HEK293 (cell line): ENCODE data around the gene CNTN4.

Experiments
- CTCF ChIA-PET: fragments of 350-600 bp; formaldehyde crosslinking; extraction: SDS; loops from one replicate; lab custom pipeline; 2021; ENCODE audit warnings: antibody characterized with exemption; lab: Yijun Ruan, JAX
- POLR2A ChIA-PET: fragments of 300-600 bp; formaldehyde crosslinking; extraction: SDS; loops from one replicate; lab custom pipeline; 2020; ENCODE audit warnings: antibody characterized with exemption, inconsistent platforms; lab: Yijun Ruan, JAX
- H3K27ac ChIP-seq: fragments of 200-500 bp; sonication (Bioruptor generic); 2 replicates; pipeline ENCODE4 v1.5.1; 2014; ENCODE audit warnings: low read depth, low read length, control low read depth, inconsistent platforms; ENCODE audit errors: extremely low read depth
- H3K36me3 ChIP-seq, 2 experiments: fragments of 200-500 bp in 1 of 2; sonication (Bioruptor generic) in 1 of 2; 1 replicate in 1 of 2; 2 replicates in 1 of 2; pipeline ENCODE4 v1.5.1; 2014 to 2017; ENCODE audit warnings: inconsistent platforms in 2 of 2, low read length in 2 of 2; ENCODE audit not compliant: control insufficient read depth in 2 of 2, insufficient read depth in 1 of 2
- H3K4me1 ChIP-seq: fragments of 200-500 bp; sonication (Bioruptor generic); 2 replicates; pipeline ENCODE4 v1.5.1; 2014; ENCODE audit warnings: mild to moderate bottlenecking, low read length, inconsistent platforms; ENCODE audit not compliant: control insufficient read depth, insufficient read depth
- H3K4me3 ChIP-seq: 2 replicates; pipeline ENCODE4 v1.5.1; 2011; ENCODE audit warnings: low read depth, mild to moderate bottlenecking, control low read depth, low read length, moderate library complexity
- H3K9me3 ChIP-seq: fragments of 200-500 bp; sonication (Bioruptor generic); 2 replicates; pipeline ENCODE4 v1.5.1; 2014; ENCODE audit warnings: low read depth, low read length, inconsistent platforms; ENCODE audit not compliant: control insufficient read depth, insufficient read depth
- KLF1 ChIP-seq: fragments of 450-650 bp; formaldehyde crosslinking; IDR thresholded peaks from 2 replicates; pipeline ENCODE4 v1.5.1; 2016; ENCODE audit warnings: missing biosample characterization, missing genetic modification characterization
- MZF1 ChIP-seq: fragments of 450-650 bp; formaldehyde crosslinking; IDR thresholded peaks from 2 replicates; pipeline ENCODE4 v1.5.1; 2017; ENCODE audit warnings: missing biosample characterization, missing genetic modification characterization, borderline replicate concordance
- SALL2 ChIP-seq: fragments of 450-650 bp; formaldehyde crosslinking; IDR thresholded peaks from 2 replicates; pipeline ENCODE4 v1.5.0; 2017; ENCODE audit warnings: missing biosample characterization, mild to moderate bottlenecking, missing genetic modification characterization, borderline replicate concordance
- SP2 ChIP-seq: fragments of 450-650 bp; formaldehyde crosslinking; IDR thresholded peaks from 2 replicates; pipeline ENCODE4 v1.5.1; 2016; ENCODE audit warnings: missing biosample characterization, missing genetic modification characterization
- TRIM28 ChIP-seq: IDR thresholded peaks from 2 replicates; pipeline ENCODE4 v1.6.1; 2011; ENCODE audit warnings: low read length, control low read depth, borderline replicate concordance
- ZBTB1 ChIP-seq: fragments of 450-650 bp; formaldehyde crosslinking; IDR thresholded peaks from 2 replicates; pipeline ENCODE4 v1.5.1; 2016; ENCODE audit warnings: missing biosample characterization, missing genetic modification characterization
- ZNF10 ChIP-seq: fragments of 450-650 bp; formaldehyde crosslinking; IDR thresholded peaks from 2 replicates; pipeline ENCODE4 v1.5.1; 2017; ENCODE audit warnings: missing biosample characterization, missing genetic modification characterization
- ZNF121 ChIP-seq: fragments of 450-650 bp; formaldehyde crosslinking; IDR thresholded peaks from 2 replicates; pipeline ENCODE4 v1.5.1; 2016; ENCODE audit warnings: missing biosample characterization, missing genetic modification characterization
- ZNF2 ChIP-seq: fragments of 450-650 bp; formaldehyde crosslinking; IDR thresholded peaks from 2 replicates; pipeline ENCODE4 v1.5.1; 2016; ENCODE audit warnings: missing biosample characterization, missing genetic modification characterization
- ZNF266 ChIP-seq: fragments of 450-650 bp; formaldehyde crosslinking; IDR thresholded peaks from 2 replicates; pipeline ENCODE4 v1.5.1; 2016; ENCODE audit warnings: missing biosample characterization, missing genetic modification characterization, low read depth
- ZNF37A ChIP-seq: fragments of 450-650 bp; IDR thresholded peaks from 2 replicates; pipeline ENCODE4 v1.5.1; 2018; ENCODE audit warnings: missing biosample characterization, missing genetic modification characterization
- ZNF660 ChIP-seq: fragments of 450-650 bp; IDR thresholded peaks from 2 replicates; pipeline ENCODE4 v1.5.1; 2018; ENCODE audit warnings: missing biosample characterization, mild to moderate bottlenecking, missing genetic modification characterization
- ZNF677 ChIP-seq: fragments of 450-650 bp; IDR thresholded peaks from 2 replicates; pipeline ENCODE4 v1.5.0; 2018; ENCODE audit warnings: missing biosample characterization, mild to moderate bottlenecking, missing genetic modification characterization, moderate library complexity
- ZNF791 ChIP-seq: fragments of 450-650 bp; formaldehyde crosslinking; IDR thresholded peaks from 2 replicates; pipeline ENCODE4 v1.5.1; 2016; ENCODE audit warnings: missing biosample characterization, missing genetic modification characterization
- ZSCAN16 ChIP-seq: fragments of 450-650 bp; formaldehyde crosslinking; IDR thresholded peaks from 2 replicates; pipeline ENCODE4 v1.5.1; 2016; ENCODE audit warnings: missing biosample characterization, missing genetic modification characterization
- TF ChIP-seq, protein P1 (sequence below): fragments of 450-650 bp; formaldehyde crosslinking; IDR thresholded peaks from 2 replicates; pipeline ENCODE4 v1.5.1; 2016; ENCODE audit warnings: missing biosample characterization, missing genetic modification characterization
- TF ChIP-seq, protein P2 (sequence below): fragments of 450-650 bp; formaldehyde crosslinking; IDR thresholded peaks from 2 replicates; pipeline ENCODE4 v1.5.1; 2017; ENCODE audit warnings: missing biosample characterization, missing genetic modification characterization
- TF ChIP-seq, protein P3 (sequence below): fragments of 450-650 bp; formaldehyde crosslinking; IDR thresholded peaks from 2 replicates; pipeline ENCODE4 v1.5.1; 2017; ENCODE audit warnings: missing biosample characterization, missing genetic modification characterization
- TF ChIP-seq, protein P4 (sequence below): fragments of 450-650 bp; formaldehyde crosslinking; IDR thresholded peaks from 2 replicates; pipeline ENCODE4 v1.5.1; 2017; ENCODE audit warnings: missing biosample characterization, missing genetic modification characterization

The CNTN4 gene

DNA sequence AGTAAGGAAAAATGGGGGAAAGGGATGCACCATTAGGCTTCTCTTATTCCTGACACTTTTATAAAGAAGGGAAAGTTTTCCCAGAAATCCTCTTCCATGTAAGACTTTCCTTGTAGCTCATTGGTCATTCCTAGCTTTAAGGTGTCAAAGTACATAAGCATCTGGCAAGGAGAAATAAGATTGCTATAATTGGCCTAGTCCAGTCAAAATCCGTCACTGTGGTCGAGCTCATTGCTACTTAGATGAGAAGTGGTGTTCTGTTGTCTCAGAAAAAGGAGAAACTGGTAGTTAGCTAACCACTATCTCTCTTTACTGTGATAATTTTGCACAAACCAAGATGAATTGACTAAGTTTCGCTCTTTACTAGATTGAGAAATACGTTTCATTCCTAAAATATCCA lies 370.1 kb downstream of the CNTN4 start:
- H3K36me3 ChIP-seq: no peaks in the 10 kb centered on the region
- ChIA-PET POLR2A (interaction anchor here (1.2 kb wide), 1 partner anchor 10 kb away, joined by 3 read pairs; no protein-coding TSS in a partner anchor), CTCF (no interaction called here)
- no peak overlapping the region for H3K4me3 ChIP-seq
- H3K4me1 ChIP-seq: no peaks in the 10 kb centered on the region
- no peak for TF ChIP-seq ZNF2 (tag by site-specific recombination)
- TF ChIP-seq ZNF121 (tag by site-specific recombination): no peak
- no peak for TF ChIP-seq ZSCAN16 (tag by site-specific recombination)
- H3K27ac ChIP-seq: no peak overlapping the region
- no peaks in the 10 kb centered on the region for H3K9me3 ChIP-seq

DNA sequence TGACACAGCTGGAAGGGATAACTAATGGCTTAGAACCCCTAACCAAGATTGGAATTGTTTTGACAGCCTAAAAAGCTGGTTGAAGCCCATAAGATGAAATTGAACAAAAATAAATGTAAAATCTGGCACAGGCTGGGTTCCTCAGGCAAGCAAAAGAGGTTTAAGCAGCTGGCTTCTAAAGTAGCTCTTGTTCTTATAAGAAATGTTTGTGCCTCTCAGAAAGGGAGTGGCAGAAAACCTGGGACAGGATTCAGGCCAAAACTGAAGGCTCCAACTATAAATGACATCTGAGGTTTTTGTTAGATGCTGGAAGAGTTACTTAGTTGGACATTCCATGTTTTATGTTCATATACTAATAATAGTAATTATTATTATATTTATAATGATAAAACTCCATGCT lies 378.3 kb downstream of the CNTN4 start:
- no peaks in the 10 kb centered on the region for H3K4me1 ChIP-seq
- H3K36me3 ChIP-seq: no peaks in the 10 kb centered on the region
- TF ChIP-seq ZNF37A (tag by site-specific recombination): no peak
- no peak for TF ChIP-seq TRIM28
- no peak for TF ChIP-seq ZNF266 (tag by site-specific recombination)
- TF ChIP-seq MZF1 (tag by site-specific recombination): no peak
- TF ChIP-seq, protein P1, sequence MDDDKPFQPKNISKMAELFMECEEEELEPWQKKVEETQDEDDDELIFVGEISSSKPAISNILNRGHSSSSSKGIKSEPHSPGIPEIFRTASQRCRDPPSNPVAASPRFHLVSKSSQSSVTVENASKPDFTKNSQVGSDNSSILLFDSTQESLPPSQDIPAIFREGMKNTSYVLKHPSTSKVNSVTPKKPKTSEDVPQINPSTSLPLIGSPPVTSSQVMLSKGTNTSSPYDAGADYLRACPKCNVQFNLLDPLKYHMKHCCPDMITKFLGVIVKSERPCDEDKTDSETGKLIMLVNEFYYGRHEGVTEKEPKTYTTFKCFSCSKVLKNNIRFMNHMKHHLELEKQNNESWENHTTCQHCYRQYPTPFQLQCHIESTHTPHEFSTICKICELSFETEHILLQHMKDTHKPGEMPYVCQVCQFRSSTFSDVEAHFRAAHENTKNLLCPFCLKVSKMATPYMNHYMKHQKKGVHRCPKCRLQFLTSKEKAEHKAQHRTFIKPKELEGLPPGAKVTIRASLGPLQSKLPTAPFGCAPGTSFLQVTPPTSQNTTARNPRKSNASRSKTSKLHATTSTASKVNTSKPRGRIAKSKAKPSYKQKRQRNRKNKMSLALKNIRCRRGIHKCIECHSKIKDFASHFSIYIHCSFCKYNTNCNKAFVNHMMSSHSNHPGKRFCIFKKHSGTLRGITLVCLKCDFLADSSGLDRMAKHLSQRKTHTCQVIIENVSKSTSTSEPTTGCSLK (tag by site-specific recombination): no peak
- no peak for TF ChIP-seq ZBTB1 (tag by site-specific recombination)
- TF ChIP-seq, protein P2, sequence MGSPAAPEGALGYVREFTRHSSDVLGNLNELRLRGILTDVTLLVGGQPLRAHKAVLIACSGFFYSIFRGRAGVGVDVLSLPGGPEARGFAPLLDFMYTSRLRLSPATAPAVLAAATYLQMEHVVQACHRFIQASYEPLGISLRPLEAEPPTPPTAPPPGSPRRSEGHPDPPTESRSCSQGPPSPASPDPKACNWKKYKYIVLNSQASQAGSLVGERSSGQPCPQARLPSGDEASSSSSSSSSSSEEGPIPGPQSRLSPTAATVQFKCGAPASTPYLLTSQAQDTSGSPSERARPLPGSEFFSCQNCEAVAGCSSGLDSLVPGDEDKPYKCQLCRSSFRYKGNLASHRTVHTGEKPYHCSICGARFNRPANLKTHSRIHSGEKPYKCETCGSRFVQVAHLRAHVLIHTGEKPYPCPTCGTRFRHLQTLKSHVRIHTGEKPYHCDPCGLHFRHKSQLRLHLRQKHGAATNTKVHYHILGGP (tag by site-specific recombination): no peak
- TF ChIP-seq, protein P3, sequence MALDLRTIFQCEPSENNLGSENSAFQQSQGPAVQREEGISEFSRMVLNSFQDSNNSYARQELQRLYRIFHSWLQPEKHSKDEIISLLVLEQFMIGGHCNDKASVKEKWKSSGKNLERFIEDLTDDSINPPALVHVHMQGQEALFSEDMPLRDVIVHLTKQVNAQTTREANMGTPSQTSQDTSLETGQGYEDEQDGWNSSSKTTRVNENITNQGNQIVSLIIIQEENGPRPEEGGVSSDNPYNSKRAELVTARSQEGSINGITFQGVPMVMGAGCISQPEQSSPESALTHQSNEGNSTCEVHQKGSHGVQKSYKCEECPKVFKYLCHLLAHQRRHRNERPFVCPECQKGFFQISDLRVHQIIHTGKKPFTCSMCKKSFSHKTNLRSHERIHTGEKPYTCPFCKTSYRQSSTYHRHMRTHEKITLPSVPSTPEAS (tag by site-specific recombination): no peak
- no peak for TF ChIP-seq ZNF677
- TF ChIP-seq, protein P4, sequence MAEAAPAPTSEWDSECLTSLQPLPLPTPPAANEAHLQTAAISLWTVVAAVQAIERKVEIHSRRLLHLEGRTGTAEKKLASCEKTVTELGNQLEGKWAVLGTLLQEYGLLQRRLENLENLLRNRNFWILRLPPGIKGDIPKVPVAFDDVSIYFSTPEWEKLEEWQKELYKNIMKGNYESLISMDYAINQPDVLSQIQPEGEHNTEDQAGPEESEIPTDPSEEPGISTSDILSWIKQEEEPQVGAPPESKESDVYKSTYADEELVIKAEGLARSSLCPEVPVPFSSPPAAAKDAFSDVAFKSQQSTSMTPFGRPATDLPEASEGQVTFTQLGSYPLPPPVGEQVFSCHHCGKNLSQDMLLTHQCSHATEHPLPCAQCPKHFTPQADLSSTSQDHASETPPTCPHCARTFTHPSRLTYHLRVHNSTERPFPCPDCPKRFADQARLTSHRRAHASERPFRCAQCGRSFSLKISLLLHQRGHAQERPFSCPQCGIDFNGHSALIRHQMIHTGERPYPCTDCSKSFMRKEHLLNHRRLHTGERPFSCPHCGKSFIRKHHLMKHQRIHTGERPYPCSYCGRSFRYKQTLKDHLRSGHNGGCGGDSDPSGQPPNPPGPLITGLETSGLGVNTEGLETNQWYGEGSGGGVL (tag by site-specific recombination): no peak
- no peak for TF ChIP-seq ZNF660 (tag by site-specific recombination)
- no peak for TF ChIP-seq SP2
- no peak for TF ChIP-seq ZNF10 (tag by site-specific recombination)
- TF ChIP-seq SALL2 (tag by site-specific recombination): no peak
- no peak for TF ChIP-seq ZNF791 (tag by site-specific recombination)
- no peak for TF ChIP-seq KLF1
- H3K4me3 ChIP-seq: no peak overlapping the region
- ChIA-PET CTCF (no interaction called here), POLR2A (no interaction called here)
- H3K27ac ChIP-seq: no peak overlapping the region
- H3K9me3 ChIP-seq: no peaks in the 10 kb centered on the region
